ENCODE data around the gene ILF3. TPM values are rescaled to one million over a fixed set of nuclear protein-coding genes. Genes with fewer than 3 reads are reported as not detected.

The ILF3 gene
- total and polyA plus RNA-seq, 2 of the 13 experiments (the other 11 are each of a cell fraction or from before 2014, with no cell fraction given), result 120 to 173 TPM

DNA sequence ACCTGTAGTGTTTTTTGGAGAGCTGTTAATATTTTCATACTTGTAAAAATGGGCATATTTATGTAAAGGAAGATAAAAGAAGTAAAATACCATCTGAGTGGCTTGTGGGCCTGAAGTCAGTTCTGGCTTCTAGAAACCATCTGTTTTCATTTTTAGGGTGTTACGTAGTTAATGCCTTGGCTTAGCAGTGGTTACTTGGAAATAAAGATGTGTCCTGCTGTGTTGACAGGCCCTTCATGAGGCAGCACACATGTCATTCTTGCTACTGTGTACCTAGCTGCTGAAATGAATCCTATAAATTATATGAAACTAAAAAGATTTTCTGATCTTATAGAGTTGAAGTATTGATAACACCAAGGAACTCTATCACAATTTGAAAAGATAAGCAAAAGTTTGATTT is 16.0 kb downstream of the ILF3 start:
- 93% methylated on average over 1 of the region's 1 CpG for WGBS (ENCODE audit: low lambda C conversion rate)
- TF ChIP-seq ZNF296 (CRISPR knock-in tag; conservative IDR thresholded peaks at IDR 0.05), result no peak
- no peak for TF ChIP-seq ZNF616 (CRISPR knock-in tag; IDR thresholded peaks at IDR 0.05; ENCODE audit: low read depth)
- no peak for TF ChIP-seq ZFX (CRISPR knock-in tag; IDR thresholded peaks at IDR 0.05; ENCODE audit: low read depth)
- TF ChIP-seq NR1H2 (CRISPR knock-in tag; IDR thresholded peaks at IDR 0.05; ENCODE audit: borderline replicate concordance, low read depth), result no peak
- no peak for TF ChIP-seq GATAD1 (CRISPR knock-in tag; IDR thresholded peaks at IDR 0.05)
- TF ChIP-seq, protein P1, sequence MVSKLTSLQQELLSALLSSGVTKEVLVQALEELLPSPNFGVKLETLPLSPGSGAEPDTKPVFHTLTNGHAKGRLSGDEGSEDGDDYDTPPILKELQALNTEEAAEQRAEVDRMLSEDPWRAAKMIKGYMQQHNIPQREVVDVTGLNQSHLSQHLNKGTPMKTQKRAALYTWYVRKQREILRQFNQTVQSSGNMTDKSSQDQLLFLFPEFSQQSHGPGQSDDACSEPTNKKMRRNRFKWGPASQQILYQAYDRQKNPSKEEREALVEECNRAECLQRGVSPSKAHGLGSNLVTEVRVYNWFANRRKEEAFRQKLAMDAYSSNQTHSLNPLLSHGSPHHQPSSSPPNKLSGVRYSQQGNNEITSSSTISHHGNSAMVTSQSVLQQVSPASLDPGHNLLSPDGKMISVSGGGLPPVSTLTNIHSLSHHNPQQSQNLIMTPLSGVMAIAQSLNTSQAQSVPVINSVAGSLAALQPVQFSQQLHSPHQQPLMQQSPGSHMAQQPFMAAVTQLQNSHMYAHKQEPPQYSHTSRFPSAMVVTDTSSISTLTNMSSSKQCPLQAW (CRISPR knock-in tag; IDR thresholded peaks at IDR 0.05), result no peak
- TF ChIP-seq, protein P2, sequence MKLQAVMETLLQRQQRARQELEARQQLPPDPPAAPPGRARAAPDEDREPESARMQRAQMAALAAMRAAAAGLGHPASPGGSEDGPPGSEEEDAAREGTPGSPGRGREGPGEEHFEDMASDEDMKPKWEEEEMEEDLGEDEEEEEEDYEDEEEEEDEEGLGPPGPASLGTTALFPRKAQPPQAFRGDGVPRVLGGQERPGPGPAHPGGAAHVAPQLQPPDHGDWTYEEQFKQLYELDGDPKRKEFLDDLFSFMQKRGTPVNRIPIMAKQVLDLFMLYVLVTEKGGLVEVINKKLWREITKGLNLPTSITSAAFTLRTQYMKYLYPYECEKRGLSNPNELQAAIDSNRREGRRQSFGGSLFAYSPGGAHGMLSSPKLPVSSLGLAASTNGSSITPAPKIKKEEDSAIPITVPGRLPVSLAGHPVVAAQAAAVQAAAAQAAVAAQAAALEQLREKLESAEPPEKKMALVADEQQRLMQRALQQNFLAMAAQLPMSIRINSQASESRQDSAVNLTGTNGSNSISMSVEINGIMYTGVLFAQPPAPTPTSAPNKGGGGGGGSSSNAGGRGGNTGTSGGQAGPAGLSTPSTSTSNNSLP (IDR thresholded peaks at IDR 0.05; ENCODE audit: low read depth, low read length), result no peak
- TF ChIP-seq, protein P3, sequence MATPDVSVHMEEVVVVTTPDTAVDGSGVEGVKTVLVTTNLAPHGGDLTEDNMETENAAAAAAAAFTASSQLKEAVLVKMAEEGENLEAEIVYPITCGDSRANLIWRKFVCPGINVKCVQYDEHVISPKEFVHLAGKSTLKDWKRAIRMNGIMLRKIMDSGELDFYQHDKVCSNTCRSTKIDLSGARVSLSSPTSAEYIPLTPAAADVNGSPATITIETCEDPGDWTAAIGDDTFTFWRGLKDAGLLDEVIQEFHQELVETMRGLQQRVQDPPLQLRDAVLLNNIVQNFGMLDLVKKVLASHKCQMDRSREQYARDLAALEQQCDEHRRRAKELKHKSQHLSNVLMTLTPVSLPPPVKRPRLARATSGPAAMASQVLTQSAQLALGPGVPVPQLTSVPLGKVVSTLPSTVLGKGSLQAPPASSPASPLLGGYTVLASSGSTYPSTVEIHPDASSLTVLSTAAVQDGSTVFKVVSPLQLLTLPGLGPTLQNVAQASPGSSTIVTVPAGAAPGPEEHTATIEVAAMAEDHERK (CRISPR knock-in tag; IDR thresholded peaks at IDR 0.05; ENCODE audit: low read depth), result no peak
- TF ChIP-seq, protein P4, sequence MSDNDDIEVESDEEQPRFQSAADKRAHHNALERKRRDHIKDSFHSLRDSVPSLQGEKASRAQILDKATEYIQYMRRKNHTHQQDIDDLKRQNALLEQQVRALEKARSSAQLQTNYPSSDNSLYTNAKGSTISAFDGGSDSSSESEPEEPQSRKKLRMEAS (IDR thresholded peaks at IDR 0.05), result no peak
- TF ChIP-seq, protein P5, sequence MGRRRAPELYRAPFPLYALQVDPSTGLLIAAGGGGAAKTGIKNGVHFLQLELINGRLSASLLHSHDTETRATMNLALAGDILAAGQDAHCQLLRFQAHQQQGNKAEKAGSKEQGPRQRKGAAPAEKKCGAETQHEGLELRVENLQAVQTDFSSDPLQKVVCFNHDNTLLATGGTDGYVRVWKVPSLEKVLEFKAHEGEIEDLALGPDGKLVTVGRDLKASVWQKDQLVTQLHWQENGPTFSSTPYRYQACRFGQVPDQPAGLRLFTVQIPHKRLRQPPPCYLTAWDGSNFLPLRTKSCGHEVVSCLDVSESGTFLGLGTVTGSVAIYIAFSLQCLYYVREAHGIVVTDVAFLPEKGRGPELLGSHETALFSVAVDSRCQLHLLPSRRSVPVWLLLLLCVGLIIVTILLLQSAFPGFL (CRISPR knock-in tag; IDR thresholded peaks at IDR 0.05), result no peak
- no peak for TF ChIP-seq NR3C1 (CRISPR knock-in tag; IDR thresholded peaks at IDR 0.05)
- TF ChIP-seq, protein P6, sequence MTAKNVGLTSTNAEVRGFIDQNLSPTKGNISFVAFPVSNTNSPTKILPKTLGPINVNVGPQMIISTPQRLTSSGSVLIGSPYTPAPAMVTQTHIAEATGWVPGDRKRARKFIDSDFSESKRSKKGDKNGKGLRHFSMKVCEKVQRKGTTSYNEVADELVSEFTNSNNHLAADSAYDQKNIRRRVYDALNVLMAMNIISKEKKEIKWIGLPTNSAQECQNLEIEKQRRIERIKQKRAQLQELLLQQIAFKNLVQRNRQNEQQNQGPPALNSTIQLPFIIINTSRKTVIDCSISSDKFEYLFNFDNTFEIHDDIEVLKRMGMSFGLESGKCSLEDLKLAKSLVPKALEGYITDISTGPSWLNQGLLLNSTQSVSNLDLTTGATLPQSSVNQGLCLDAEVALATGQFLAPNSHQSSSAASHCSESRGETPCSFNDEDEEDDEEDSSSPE (CRISPR knock-in tag; IDR thresholded peaks at IDR 0.05), result no peak
- TF ChIP-seq MLLT10 (CRISPR knock-in tag; IDR thresholded peaks at IDR 0.05), result no peak
- no peak for TF ChIP-seq EZH2 (conservative IDR thresholded peaks at IDR 0.05; ENCODE audit: low read depth, low read length)
- no peak for TF ChIP-seq ZNF850 (CRISPR knock-in tag; conservative IDR thresholded peaks at IDR 0.05)
- no peak for TF ChIP-seq ZNF558 (CRISPR knock-in tag; IDR thresholded peaks at IDR 0.05; ENCODE audit: borderline replicate concordance)

More for the DNA sequence above, 16.0 kb downstream of the ILF3 start:
- ChIA-PET POLR2A (no interaction called here), CTCF (ENCODE audit: low intra/inter-chr PET ratio, low total read pairs) (no interaction called here)
- no peaks in the 10 kb centered on the region for H3K27me3 ChIP-seq (ENCODE audit: control insufficient read depth in 1 of 2, insufficient read depth in 2 of 2, low read length in 2 of 2)
- H4K20me1 ChIP-seq (ENCODE audit: insufficient read depth, low read length), result peaks cover 65% of the 10 kb centered on the region
- DNase-seq (ENCODE audit: low spot score), result no peak
- no peak overlapping the region for H3K4me2 ChIP-seq (ENCODE audit: low read depth, low read length)
- no peak overlapping the region for H2AFZ ChIP-seq (ENCODE audit: low read length)
- no peak for FAIRE-seq
- no peak overlapping the region for H3K9ac ChIP-seq (ENCODE audit: insufficient read depth, low read depth, low read length)
- H3K4me3 ChIP-seq (replicated peaks in 1 of 3; ENCODE audit: insufficient read depth in 1 of 3, low read depth in 2 of 3, low read length in 3 of 3), result no peak overlapping the region
- peaks cover 85% of the 10 kb centered on the region for H3K79me2 ChIP-seq (ENCODE audit: insufficient read depth, low read length)
- peaks cover 20 to 57% of the 10 kb centered on the region in 2 experiments for H3K36me3 ChIP-seq (replicated peaks in 1 of 2; ENCODE audit: control insufficient read depth in 1 of 2, insufficient read depth in 2 of 2, low read length in 2 of 2)
- H3K9me3 ChIP-seq (ENCODE audit: low read length), result no peaks in the 10 kb centered on the region
- ATAC-seq, result no peak
- in situ Hi-C loops (cut with HindIII; ENCODE audit: extremely low pct_ligation_motif_present, low pct_unique_long_range_greater_than_20kb), result no loop called here
- no peaks in the 10 kb centered on the region for H3K4me1 ChIP-seq (ENCODE audit: insufficient read depth, low read length)
- no TSS peak for BruUV-seq (replicated peaks)
- intact Hi-C loops (cut with micrococcal nuclease; ENCODE audit: unreplicated experiment), result no loop called here
- no peak overlapping the region for H3K27ac ChIP-seq (ENCODE audit: extremely low read length, insufficient read depth, low read length)

Measured in HepG2 (cell line).